ENCODE results near the gene RANGRF.
"Not testable (repeated sequence)": the region's sequence is repeated elsewhere in the genome, so short reads cannot be mapped to it uniquely, and the experiment has no call there.

RANGRF gene, protein sequence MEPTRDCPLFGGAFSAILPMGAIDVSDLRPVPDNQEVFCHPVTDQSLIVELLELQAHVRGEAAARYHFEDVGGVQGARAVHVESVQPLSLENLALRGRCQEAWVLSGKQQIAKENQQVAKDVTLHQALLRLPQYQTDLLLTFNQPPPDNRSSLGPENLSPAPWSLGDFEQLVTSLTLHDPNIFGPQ

GRCh38 chr17:8288336-8289102, at the start of gene RANGRF:
TSS of gene RANGRF (plus strand) at chr17:8288670. CDS start at chr17:8288789, 119 bp downstream.
- peak; percentile 93 for DNase-seq

GRCh38 chr17:8243827-8244226, 44.6 kb upstream of the RANGRF start:
- DNase-seq = no peak

GRCh38 chr17:8244768-8245167, 43.7 kb upstream of the RANGRF start:
- DNase-seq = no peak

DNA sequence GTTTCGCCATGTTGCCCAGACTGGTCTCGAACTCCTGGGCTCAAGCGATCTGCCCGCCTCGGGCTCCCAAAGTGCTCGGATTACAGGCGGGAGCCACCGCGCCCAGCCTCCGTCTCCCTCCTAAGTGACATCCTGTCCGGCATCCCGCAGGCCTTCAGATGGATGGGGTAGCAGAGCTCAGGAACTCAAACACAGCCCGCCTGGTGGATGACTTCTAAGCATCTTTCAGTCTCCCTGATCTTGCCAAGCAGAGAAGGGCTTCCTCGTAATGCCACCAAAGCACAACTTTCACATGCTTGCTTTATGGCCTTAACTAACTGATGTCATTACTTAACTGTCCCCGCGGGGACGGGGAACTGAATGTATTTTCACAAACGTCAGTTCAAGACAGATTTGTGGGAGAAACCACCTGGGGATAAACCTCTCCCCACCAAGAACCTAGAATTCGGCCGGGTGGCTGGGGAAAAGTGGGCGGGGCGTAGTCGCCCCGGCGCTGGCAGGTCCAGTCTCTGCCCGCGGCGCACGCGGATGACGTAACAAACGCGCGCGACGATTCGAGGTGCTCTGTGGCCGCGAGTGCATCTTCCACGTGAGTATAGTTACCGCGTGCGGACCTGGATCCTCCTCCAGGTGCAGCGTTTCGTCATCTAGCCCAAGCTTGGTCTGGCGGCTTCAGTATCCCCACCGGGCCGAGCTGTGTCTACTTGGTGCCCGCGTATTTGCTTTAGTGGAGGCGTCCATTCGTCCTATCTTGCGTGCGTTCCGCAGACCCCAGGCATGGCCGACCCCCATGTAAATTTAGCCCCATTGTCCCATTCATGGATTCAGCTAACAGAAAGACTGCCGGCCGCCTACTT, 39.5 kb upstream of the RANGRF start, which contains the start of gene PFAS:
PFAS (plus strand) TSS at position 539 of the 857 bp plus-strand sequence. CDS start 4,649 bp downstream, outside the sequence.
- DNase-seq = peak; percentile 94

DNA sequence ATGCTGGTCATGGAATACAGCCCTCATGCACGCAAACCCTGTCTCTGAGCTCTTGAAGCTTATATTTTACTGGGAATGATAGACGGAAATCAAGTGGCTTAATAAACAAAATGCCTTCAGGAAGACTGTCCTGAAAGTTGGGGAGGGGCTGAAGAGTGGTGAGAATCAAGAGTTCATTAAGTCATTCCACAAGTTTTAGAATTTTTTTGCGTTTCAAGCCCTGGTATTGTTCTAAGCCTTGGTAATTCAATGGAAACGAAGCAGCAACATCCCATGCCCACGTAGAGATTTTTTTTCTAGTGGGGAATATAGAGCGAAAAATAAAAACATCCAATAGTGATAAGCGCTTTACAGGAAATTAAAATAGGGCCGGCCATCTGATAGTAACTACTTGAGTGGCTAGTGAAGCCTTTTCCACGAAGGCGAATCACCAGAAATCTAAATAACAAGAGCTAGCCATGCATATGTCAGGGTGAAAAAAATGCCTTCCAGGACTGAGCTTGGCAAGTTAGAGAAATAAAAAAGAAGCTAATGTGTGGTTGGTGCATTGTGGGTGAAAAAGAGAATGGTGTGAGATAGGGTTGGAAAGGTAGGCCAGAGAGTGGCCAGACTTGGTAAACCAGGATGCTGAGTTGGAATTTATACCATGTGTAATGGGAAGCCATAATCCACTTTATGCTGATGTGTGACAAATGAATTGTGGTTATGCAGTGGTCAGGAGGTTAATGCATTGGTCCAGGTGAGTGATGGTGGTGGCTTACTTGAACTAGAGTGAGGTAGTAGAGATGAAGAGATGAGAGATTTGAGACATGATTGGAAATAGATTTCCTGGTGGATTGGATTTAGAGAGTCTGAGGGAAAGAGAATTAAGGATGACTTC, 38.6 kb upstream of the RANGRF start:
- no peak for DNase-seq

DNA sequence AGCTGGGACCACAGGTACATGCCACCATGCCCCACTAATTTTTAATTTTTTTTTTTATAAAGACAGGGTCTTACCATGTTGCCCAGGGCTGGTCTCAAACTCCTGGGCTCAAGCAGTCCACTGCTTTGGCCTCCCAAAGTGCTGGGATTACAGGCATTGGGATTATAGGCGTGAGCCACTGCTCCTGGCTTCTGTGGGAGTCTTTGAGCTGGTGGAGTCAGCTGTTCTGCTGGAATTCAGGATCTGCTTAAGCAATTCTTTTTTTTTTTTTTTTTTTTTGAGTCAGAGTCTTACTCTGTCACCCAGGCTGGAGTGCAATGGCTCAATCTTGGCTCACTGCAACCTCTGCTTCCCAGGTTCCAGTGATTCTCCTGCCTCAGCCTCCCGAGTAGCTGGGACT, 37.1 kb upstream of the RANGRF start:
- not testable (repeated sequence) for DNase-seq

GRCh38 chr17:8253801-8254200, 34.7 kb upstream of the RANGRF start:
- DNase-seq = no peak

- DNase-seq = no peak
Observed at GRCh38 chr17:8254881-8255280, 33.6 kb upstream of the RANGRF start.

- no peak for DNase-seq
Observed at GRCh38 chr17:8255499-8255898, 33.0 kb upstream of the RANGRF start.

- no peak for DNase-seq
Observed at GRCh38 chr17:8256291-8256690, 32.2 kb upstream of the RANGRF start.

DNA sequence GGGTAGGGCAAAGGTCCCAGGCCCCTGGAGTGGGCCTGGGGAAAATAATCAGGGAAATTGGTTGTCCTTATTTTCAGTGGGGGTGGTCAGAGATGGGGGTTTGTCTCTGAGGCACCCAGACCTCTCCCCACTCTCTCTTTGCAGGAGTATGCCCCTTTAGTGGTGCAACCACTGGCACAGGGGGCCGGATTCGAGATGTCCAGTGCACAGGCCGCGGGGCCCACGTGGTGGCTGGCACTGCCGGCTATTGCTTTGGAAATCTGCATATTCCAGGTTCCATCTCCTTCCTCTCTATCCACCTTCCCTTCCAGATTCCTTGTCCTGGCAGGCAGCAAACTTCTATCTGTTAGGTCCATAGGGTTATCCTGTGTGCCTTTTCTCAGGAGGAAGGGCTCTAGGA, 31.8 kb upstream of the RANGRF start:
- DNase-seq = no peak

- no peak for DNase-seq
Observed at GRCh38 chr17:8257801-8258200, 30.7 kb upstream of the RANGRF start.

DNA sequence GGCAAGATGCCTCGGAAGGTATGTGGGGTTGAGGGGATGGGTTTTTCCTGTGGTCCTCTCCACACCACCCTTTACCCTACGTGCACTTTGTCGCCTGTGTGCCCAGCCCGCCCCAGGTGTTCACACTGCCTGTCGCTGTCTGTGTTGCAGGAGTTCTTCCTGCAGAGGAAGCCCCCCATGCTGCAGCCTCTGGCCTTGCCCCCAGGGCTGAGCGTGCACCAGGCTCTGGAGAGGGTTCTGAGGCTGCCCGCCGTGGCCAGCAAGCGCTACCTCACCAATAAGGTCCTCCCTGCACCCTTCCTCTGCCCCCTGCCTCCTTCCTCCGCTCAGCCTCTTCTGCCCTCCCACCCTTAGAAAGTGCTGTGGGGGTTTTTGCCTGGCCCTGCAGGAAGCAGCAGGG, 24.1 kb upstream of the RANGRF start:
- DNase-seq = no peak

DNA sequence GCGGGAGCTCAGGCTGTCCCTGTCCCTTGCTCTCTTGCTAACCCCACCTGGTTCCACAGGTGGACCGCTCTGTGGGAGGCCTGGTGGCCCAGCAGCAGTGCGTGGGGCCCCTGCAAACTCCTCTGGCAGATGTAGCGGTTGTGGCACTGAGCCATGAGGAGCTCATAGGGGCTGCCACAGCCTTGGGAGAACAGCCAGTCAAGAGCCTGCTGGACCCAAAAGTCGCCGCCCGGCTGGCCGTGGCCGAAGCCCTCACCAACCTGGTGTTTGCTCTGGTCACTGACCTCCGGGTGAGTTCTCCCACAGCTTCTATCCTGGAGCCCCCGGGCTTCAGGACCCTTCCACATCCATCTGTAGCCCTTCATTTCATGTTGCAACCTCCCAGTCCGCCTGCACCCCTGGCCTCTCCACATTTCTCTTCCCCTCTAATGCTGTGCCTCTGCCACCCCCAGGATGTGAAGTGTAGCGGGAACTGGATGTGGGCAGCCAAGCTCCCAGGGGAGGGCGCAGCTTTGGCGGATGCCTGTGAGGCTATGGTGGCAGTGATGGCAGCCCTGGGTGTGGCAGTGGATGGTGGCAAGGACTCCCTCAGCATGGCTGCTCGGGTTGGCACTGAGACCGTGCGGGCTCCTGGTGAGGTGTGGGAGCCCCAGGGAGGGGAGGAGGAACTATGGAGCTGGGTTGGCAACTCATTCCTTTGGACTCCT, 23.5 kb upstream of the RANGRF start:
- no peak for DNase-seq

GRCh38 chr17:8266648-8267479, 21.6 kb upstream of the RANGRF start:
- DNase-seq = no peak

DNA sequence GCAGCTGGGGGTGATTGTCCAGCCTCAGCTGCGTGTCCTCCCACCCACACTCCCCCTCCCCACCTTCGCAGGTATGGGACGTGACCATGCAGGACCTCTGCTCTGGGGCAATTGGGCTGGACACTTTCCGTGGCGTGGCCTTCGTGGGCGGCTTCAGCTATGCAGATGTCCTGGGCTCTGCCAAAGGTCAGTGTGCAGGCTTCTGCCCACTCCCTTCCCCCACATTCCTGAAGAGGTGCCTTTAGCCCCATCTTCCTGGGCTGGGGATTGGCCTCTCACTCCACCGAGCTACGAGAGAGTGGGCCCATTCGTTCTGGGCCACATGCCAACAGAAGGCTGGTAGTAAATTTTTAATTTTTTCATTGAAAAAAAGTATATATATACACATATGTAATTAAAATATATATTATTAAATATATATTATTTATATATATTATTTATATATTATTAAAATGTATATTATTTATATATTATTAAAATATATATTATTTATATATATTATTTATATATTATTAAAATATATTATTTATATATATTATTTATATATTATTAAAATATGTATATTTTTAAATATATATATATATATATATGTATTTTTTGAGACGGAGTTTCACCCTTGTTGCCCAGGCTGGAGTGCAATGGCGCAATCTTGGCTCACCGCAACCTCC, 20.9 kb upstream of the RANGRF start:
- DNase-seq = no peak

- no peak for DNase-seq
Observed at GRCh38 chr17:8268550-8269298, 19.7 kb upstream of the RANGRF start.

- DNase-seq = no peak
Observed at GRCh38 chr17:8272421-8272820, 16.0 kb upstream of the RANGRF start.

GRCh38 chr17:8273884-8274444, 14.5 kb upstream of the RANGRF start:
- DNase-seq = no peak

All from midbrain (tissue), 1 donor.